GM19395 (cell line): ENCODE measurements around the gene DDX39A.
"Not testable (repeated sequence)": the region's sequence is repeated elsewhere in the genome, so short reads cannot be mapped to it uniquely, and the experiment has no call there.

Experiments used
- ATAC-seq: cut with Tn5 transposase; IDR thresholded peaks from one replicate; pipeline ENCODE4 v1.9.1; 2021; ENCODE audit warnings: mild to moderate bottlenecking, moderate library complexity; ENCODE audit not compliant: unreplicated experiment

The DDX39A gene

GRCh38 chr19:14367016-14367415 lies 52.1 kb downstream of the DDX39A start:
- no peak for ATAC-seq

- no peak for ATAC-seq
Measured at GRCh38 chr19:14366529-14366928, 52.6 kb downstream of the DDX39A start.

DNA sequence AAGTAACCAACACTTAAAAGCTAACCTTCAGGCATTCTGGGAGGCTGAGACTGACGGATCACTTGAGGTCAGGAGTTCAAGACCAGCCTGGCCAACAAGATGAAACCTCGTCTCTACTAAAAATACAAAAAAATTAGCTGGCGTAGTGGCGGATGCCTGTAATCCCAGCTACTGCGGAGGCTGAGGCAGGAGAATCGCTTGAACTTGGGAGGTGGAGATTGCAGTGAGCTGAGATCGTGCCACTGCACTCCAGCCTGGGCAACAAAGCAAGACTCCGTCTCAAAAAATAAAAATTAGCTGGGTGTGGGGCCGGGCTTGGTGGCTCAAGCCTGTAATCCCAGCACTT lies 55.1 kb downstream of the DDX39A start:
- not testable (repeated sequence) for ATAC-seq

DNA sequence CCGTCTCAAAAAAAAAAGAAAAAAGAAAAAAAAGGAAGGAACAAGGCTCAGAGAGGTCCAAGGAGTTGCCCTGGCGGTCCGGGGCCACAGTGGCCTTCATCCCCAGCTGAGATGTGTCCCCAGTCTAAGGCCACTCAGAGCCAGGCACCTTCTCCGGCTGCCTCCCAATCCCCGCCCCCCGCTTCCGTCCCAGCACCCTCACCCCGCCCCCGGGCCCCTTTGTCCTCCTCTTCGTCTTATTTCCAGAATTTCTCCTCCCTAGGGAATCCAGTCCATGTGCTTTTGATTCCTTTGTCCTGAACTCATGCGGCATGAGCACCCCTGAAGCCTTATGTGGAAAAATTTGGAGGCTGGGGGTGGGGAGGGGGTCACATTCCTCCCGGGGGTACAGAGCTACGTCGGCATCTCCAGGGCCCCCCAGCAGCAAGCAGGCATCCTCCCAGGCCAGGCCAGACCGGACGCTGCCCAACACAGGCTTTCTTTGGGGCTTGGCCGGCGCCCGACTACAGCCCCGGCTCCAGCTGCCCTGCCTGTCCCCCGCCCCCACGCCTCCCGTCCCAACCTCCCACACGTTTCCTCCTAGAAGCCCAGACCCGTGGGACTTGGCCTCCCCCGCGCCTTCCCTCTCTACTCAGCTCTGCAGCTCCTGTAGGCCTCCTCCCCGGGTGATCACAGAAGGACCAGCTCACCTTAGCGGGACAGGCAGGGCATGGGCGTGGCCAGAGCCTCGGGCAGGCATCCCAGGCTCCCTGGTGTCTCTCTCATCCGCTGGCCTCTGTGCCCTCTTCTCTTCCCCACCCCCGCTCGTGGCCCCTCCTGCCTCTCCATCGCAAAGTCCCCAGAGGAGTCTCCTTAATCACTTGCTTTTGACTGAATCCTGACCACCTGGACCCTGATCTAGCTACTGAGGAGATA lies 55.7 kb downstream of the DDX39A start:
- ATAC-seq: no peak

DNA sequence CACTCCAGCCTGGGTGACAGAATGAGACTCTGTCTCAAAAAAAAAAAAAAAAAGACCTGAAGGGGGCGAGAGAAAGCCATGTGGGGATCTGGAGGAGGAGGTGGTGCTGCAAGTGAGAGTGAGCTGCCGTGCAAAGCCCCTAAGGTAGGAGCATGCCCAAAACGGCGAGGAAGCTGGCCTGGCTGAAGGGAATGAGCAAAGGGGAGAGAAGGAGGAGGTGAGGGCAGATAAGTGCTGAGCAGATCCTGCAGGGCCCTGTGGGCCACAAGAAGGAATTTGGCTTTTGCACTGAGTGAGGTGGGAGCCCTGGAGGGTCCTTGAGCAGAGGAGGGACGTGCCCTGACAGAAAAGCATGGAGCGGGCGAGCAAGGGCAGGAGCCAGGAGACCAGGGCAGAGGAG lies 57.3 kb downstream of the DDX39A start:
- ATAC-seq: no peak
